Esophagus squamous epithelium (tissue), 4 donors: Measurements from ENCODE around the gene SLC25A31.

Experiments
- POLR2A ChIP-seq, 4 donors: fragments of 450-650 bp; IDR thresholded peaks; one replicate each; pipeline ENCODE4 v1.6.1; 2017; ENCODE audit warnings: antibody characterized with exemption in 4 of 4, mild to moderate bottlenecking in 4 of 4, moderate library complexity in 3 of 4
- TF ChIP-seq, protein P1 (sequence below), 6 experiments: fragments of 450-650 bp in 4 of 6; fragments of 200-600 bp in 2 of 6; sonication (generic) in 2 of 6; IDR thresholded peaks; one replicate each; pipeline ENCODE4 v1.5.1; 2016 to 2019; ENCODE audit warnings: antibody characterized with exemption in 6 of 6, mild to moderate bottlenecking in 4 of 6, moderate library complexity in 4 of 6

DNA sequence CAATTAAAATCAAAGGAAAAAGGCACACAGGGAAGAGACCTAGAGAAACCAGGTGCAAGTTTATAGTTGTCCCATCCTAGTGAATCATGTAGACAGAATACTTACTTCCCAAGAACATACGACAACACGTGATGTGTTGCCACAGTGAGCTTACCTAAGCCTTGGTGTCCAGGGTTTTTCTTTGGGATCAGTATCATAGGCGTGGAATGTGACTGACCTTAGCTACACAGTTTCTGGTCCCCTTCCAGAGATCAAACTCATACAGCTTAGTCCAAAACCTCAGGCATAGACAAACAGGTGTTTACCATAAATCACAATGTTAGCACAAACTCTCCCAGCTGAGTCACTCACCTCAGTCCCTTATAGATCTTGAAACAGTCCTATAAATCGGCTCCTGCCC, 17.7 kb downstream of the SLC25A31 start:
- TF ChIP-seq, protein P1, sequence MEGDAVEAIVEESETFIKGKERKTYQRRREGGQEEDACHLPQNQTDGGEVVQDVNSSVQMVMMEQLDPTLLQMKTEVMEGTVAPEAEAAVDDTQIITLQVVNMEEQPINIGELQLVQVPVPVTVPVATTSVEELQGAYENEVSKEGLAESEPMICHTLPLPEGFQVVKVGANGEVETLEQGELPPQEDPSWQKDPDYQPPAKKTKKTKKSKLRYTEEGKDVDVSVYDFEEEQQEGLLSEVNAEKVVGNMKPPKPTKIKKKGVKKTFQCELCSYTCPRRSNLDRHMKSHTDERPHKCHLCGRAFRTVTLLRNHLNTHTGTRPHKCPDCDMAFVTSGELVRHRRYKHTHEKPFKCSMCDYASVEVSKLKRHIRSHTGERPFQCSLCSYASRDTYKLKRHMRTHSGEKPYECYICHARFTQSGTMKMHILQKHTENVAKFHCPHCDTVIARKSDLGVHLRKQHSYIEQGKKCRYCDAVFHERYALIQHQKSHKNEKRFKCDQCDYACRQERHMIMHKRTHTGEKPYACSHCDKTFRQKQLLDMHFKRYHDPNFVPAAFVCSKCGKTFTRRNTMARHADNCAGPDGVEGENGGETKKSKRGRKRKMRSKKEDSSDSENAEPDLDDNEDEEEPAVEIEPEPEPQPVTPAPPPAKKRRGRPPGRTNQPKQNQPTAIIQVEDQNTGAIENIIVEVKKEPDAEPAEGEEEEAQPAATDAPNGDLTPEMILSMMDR (IDR thresholded peaks at IDR 0.05), result no peak
- no peak for TF ChIP-seq POLR2A (IDR thresholded peaks at IDR 0.05)
